Measurements from ENCODE around the gene FAM114A1. TPM values are rescaled to one million over a fixed set of nuclear protein-coding genes. Genes with fewer than 3 reads are reported as not detected.
A peak's percentile ranks its signal among the peaks of the same experiment; 100 is the strongest.

Gene FAM114A1
- total RNA-seq, 1 donor, result 378 TPM

DNA sequence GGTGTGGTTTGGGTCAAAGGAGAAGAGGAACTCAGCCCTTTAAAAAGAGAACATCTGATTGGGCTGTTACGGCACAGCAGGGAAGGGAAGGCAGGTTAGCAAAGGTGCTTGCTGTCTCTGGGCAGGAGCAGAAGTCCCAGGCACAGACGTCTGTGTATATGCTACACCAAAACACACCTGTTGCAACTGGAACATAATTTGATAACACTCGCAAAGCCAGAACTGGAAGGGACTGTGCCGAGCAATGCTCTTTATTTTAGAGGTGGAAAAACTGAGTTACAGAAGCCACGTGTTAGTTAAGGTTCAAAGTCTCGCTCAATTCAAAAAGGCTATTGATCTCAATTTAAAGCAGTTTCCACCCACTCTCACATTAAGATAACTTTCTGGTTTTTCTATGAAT, 2.2 kb upstream of the FAM114A1 start:
- TF ChIP-seq, protein P1, sequence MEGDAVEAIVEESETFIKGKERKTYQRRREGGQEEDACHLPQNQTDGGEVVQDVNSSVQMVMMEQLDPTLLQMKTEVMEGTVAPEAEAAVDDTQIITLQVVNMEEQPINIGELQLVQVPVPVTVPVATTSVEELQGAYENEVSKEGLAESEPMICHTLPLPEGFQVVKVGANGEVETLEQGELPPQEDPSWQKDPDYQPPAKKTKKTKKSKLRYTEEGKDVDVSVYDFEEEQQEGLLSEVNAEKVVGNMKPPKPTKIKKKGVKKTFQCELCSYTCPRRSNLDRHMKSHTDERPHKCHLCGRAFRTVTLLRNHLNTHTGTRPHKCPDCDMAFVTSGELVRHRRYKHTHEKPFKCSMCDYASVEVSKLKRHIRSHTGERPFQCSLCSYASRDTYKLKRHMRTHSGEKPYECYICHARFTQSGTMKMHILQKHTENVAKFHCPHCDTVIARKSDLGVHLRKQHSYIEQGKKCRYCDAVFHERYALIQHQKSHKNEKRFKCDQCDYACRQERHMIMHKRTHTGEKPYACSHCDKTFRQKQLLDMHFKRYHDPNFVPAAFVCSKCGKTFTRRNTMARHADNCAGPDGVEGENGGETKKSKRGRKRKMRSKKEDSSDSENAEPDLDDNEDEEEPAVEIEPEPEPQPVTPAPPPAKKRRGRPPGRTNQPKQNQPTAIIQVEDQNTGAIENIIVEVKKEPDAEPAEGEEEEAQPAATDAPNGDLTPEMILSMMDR (IDR thresholded peaks at IDR 0.05; ENCODE audit: insufficient read depth, low read length), result no peak
- no peak for DNase-seq (ENCODE audit: low read depth)
- no peak overlapping the region for H3K4me3 ChIP-seq (ENCODE audit: low read depth, low read length)

GRCh38 chr4:38866973-38867477, 581 bp upstream of the FAM114A1 start:
- no peak for DNase-seq (ENCODE audit: low read depth)
- peak overlapping the region; percentile 58 for H3K4me3 ChIP-seq (ENCODE audit: low read depth, low read length)
- TF ChIP-seq, protein P1 (IDR thresholded peaks at IDR 0.05; ENCODE audit: insufficient read depth, low read length), result no peak

DNA sequence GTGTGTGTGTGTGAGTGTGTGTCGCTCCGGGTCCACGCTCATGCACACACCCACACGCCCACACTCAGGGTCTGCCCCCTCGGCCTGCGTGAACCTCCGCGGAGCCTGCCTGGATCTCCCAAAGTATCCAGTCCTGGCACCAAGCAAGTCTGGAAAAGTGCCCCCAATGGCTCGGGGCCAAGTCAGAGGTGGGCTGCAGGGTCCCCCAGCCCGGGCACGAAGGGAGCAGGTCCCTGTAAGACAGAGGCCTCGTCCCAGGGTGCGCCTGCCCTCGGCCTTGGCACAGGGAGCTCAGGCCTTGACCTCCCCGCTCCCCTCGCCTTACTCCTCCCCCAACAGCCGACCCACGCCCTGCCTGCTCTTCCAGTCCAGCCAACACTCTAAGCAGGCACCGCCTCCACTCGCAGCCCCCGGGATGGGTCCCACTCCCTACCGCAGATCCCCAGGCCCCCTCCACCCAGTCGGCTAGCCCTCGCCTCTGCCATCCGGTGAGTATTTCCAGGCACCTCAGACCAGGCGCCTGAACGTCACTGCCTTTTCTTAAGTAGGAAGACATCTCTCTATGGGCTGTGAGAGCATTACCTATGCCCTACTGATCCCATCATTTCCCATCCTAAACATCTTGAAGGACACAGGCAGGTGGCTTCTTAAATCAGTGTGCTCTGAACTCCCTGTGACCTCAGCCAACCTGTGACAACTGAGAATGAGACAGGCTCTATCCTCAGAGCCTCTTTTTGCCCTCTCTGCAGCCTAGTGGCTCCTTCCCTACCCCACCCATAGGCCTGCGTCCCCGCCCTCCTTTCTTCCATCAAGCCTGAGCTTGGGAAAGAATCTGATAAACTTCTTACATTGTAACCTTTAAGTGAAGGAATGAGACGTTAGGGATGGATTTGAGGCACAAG, 704 bp downstream of the FAM114A1 start:
- TF ChIP-seq, protein P1 (IDR thresholded peaks at IDR 0.05; ENCODE audit: insufficient read depth, low read length), result no peak
- H3K4me3 ChIP-seq (ENCODE audit: low read depth, low read length), result peak overlapping the region; percentile 89
- peak; percentile 45 for DNase-seq (ENCODE audit: low read depth)

GRCh38 chr4:38869511-38869910, 1.9 kb downstream of the FAM114A1 start:
- peak overlapping the region; percentile 89 for H3K4me3 ChIP-seq (ENCODE audit: low read depth, low read length)
- TF ChIP-seq, protein P1 (IDR thresholded peaks at IDR 0.05; ENCODE audit: insufficient read depth, low read length), result no peak
- peak; percentile 40 for DNase-seq (ENCODE audit: low read depth)

- DNase-seq (ENCODE audit: low read depth), result peak; percentile 27
- H3K4me3 ChIP-seq (ENCODE audit: low read depth, low read length), result peak overlapping the region; percentile 2
- TF ChIP-seq, protein P1 (IDR thresholded peaks at IDR 0.05; ENCODE audit: insufficient read depth, low read length), result no peak
These were observed 2.6 kb downstream of the FAM114A1 start for GRCh38 chr4:38870098-38870808.

DNA sequence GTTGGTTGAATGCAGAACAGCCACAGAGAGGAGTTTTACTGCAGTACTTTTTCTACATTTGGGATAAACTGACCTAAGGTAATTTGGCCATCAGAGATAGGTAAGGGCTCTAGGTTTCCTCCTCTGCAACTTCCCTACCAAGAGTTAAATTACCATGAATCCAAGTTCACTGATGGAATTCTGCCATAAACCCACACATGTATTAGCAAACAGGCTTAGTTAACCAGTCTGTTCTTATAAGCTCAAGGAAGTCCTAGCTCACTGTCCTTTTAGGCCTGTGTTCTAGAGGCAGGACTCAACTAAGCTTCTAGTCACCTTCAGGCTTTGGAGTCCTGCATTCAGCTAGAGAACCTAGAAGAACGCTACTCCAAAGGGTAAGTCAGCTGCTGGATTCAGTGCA, 4.0 kb downstream of the FAM114A1 start:
- DNase-seq (ENCODE audit: low read depth), result peak; percentile 17
- no peak overlapping the region for H3K4me3 ChIP-seq (ENCODE audit: low read depth, low read length)
- TF ChIP-seq, protein P1 (IDR thresholded peaks at IDR 0.05; ENCODE audit: insufficient read depth, low read length), result no peak
